ENCODE measurements around the gene TSSK2. TPM values are rescaled to one million over a fixed set of nuclear protein-coding genes. Genes with fewer than 3 reads are reported as not detected.

The TSSK2 gene
- total and polyA plus RNA-seq, 2 of the 8 experiments (the other 6 are each of a cell fraction or from before 2014, with no cell fraction given): not detected

GRCh38 chr22:19109198-19110063 is 21.7 kb upstream of the TSSK2 start (continued):
- TF ChIP-seq CHD7 (IDR thresholded peaks at IDR 0.05; ENCODE audit: insufficient replicate concordance, low read length) (no peak), POLR2AphosphoS5 (IDR thresholded peaks at IDR 0.05; ENCODE audit: low read depth, low read length) (no peak), CBX5 (IDR thresholded peaks at IDR 0.05; ENCODE audit: low read depth, low read length) (no peak), SUZ12 (IDR thresholded peaks at IDR 0.05; ENCODE audit: low read length) (no peak), MAFK (IDR thresholded peaks at IDR 0.05; ENCODE audit: low read depth, low read length) (no peak), SIN3A (conservative IDR thresholded peaks at IDR 0.05 in 1 of 2, IDR thresholded peaks at IDR 0.05 in 1 of 2; ENCODE audit: low read depth in 1 of 2, low read length in 2 of 2) (no peak), GTF2F1 (IDR thresholded peaks at IDR 0.05; ENCODE audit: borderline replicate concordance, low read depth, low read length) (no peak), USF2 (IDR thresholded peaks at IDR 0.05; ENCODE audit: low read length) (no peak), SP1 (IDR thresholded peaks at IDR 0.05; ENCODE audit: low read depth, low read length) (no peak)

Measured in H1 (cell line).